NCI-H748 treated with DMSO at 0.1 percent for 48 hours (cell line): ENCODE measurements around the gene C2CD4C.
"Not testable (repeated sequence)": the region's sequence is repeated elsewhere in the genome, so short reads cannot be mapped to it uniquely, and the experiment has no call there.

ENCODE experiments used
- DNase-seq: peaks from one replicate; lab custom pipeline; 2025; lab: John Stamatoyannopoulos, UW

The C2CD4C gene

DNA sequence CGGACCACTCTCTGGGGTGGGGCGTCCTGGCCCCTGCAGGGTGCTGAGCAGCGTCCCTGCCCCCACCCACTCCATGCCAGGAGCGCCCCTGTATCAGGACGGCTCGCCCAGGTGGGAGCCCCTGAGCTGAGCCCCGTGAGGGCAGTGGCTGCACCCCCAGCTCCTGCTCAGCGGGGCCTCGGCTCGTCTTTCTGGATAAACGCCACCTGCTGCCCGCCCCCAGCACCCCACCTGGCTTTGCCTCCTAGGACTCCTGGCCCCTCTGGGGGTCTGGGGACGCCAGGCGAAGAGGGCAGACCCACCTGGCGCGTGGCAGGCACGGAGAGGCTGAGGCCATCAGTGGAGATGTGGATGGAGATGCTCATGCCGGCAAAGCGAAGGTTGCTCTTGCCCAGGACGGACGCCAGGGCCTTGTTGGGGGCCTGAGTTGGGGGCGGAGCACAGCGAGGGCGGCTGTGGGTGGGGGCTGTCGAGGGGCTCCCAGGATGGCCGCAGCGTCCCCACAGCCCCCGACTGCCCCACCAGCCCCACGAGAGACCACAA is 29.5 kb upstream of the C2CD4C start:
- DNase-seq, result no peak

DNA sequence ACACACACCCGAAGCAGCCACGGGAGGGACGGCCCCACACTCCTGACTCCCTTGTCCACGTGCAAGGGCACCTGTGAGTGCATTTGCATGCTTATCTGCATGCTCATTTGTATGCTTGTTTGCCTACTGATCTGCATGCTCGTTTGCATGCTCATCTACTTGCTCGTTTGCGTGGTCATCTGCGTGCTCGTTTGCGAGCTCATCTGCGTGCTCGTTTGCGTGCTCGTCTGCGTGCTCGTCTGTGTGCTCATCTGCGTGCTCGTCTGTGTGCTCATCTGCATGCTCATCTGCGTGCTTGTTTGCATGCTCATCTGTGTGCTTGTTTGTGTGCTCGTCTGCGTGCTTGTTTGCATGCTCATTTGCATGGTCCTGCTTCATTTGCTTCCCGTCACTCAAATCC is 28.1 kb upstream of the C2CD4C start:
- no peak for DNase-seq

DNA sequence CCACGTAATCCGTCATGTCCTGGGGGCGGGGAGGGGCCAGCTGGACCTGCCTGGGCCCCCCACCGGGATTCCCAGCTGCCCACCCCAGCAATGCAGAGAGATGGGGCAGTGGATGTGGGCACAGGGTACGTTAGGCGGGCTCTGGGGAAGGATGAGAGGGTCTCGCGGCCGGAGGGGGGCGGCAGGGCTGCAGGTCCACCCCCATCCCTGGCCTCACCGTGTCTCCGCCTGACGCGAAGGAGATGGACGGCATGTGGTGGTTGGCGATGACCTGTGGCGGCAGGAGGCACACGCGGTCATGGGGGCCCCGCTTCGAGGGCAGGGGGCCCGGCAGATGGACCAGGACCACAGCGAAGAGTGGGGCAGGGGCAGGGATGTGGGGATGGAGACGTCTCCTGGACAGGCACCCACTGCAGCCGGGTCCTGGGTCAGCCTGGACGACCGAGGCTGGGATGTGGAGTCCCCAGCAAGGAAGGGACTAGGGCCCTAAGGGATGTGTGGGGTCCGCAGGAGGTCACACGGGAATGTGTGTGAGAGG is 27.5 kb upstream of the C2CD4C start:
- DNase-seq, result no peak

DNA sequence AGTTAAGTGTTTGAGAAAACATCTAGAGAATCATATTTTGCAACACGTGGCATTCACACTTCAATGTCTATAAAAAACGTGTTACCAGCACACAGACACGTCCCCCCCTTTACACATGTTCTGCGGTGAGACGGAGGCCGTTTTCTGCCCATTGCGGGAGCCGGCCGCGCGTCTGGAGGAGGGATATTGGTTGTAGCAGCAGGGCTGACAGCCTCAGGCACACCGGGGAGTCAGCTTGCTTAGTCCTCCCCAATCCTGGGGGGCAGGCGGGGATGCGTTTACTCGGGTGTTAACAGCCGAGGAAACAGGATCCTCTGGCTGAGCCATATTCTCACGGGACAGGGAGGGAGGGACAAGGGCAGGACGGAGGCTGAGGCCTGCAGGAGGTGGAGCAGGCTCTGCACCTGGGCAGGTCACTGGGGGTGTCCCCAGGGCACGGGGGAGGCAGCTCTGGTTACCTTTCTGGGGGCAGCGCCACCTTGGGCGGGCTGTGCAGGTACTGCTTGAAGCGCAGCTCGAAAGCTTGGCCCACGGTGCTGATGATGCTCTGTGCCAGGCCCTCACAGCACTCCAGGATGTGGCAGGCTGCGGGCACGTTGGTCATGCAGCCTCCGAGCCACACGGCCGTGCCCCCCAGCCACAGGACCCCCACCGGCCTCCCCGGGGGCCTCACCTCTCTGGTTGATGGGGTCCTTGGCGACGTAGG is 26.9 kb upstream of the C2CD4C start:
- no peak for DNase-seq

DNA sequence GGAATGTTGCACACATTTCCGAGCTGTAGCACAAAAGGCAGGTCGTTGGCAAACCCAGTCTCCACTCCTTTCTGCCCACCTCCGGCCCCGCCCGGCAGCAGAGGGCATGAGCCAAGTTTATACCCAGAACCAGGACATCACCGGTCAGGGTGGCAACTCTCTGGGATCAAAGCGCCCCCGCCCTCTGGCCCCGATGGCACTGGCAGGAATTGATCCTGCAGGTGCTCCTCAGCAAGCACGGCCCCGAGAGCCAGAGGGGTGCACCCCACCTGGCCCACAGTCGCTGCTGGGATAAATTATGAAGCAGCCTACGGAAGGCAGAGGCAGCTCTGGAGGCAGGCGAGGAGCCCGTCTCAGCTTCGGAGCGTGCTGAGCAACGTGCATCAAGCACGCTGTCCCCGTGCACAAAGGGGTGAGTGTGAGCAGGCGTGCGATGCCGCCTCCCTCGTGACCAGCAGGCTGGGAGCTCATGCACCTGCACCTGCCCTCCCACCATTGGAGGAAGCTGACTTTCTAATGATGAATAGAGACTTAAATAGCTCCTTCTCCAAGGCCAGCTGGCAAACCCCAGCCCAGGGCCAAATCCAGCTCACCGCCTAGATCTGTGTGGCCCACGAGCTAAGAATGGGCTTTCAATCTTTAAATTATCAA is 26.2 kb upstream of the C2CD4C start:
- DNase-seq, result no peak

DNA sequence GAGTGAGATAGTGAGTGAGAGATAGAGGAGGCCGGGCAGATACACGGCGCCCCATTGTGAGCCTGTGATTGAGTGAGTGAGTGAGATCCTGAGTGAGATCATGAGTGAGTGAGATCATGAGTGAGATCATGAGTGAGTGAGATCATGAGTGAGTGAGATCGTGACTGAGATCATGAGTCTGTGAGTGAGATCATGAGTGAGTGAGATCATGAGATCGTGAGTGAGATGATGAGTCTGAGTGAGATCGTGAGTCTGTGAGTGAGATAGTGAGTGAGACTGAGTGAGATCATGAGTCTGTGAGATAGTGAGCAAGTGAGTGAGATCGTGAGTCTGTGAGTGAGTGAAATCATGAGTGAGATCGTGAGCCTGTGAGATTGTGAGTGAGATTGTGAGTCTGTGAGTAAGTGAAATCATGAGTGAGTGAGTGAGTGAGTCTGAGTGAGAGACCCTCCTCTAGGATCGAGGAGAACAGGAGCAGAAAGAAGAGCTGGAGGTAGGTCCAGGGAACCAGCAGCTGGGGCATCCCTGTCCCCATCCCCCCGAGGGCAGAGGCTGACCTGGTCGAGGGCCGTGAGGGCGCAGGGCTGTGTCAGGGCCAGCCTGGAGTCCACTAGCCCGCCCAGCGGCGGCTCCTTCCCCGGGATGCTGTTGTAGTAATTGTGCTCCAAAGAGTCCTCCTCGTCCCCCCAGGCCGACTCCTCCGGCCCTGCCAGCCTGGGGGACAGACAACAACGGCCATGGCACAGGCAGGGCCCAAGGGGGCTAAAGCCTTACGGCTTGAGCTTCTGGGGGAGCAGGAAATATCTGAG is 25.4 kb upstream of the C2CD4C start:
- no peak for DNase-seq

DNA sequence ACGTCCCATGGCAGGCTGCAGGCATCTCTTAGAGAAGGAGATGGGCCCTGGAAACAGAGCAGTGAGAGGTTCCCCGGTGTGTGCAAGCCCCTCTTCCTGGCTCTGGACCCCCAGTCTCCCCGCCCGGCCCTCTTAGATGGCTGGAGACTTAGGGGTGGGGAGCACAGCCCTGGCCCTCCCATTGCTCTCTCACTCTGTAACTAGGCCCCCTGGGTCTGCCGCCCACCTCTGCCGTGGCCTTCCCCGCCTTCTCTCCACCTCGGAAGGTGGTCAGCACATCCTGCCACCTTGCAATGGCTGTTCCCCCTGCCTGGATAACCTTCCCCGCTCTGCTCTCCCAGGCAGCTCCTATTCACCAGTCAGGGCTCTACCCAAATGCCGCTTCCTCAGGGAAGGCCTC is 21.8 kb upstream of the C2CD4C start:
- DNase-seq, result no peak

DNA sequence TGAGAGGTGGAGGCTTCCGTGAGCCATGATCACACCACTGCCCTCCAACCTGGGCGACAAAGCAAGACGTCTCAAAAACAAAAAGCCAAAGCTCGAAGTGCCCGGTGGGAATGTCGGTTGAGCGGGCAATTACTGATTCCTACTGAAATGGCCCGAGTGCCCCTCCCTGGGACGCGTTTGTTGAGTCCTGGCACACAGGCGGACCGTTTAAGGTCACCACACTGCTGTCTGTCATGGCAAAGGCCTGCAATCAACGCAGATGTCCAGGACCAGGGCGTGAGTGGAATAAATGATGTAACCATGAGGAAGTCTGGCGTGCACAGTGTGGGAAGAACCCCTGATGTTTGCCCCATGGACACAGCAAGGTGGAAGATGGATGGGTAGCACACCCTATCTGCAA is 19.2 kb upstream of the C2CD4C start:
- no peak for DNase-seq

DNA sequence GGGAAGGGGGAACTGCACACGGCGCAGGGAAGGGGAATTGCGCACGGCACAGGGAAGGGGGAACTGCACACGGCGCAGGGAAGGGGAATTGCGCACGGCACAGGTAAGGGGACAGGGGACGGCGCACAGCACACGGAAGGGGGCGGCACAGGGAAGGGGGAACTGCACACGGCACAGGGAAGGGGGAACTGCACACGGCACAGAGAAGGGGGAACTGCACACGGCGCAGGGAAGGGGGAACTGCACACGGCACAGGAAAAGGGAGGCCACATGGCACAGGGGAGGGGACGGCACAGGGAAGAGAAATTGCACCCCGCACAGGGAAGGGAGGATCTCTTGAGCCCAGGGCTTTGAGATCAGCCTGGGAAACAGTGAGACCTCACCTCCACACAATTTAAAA is 18.7 kb upstream of the C2CD4C start:
- DNase-seq, result not testable (repeated sequence)

DNA sequence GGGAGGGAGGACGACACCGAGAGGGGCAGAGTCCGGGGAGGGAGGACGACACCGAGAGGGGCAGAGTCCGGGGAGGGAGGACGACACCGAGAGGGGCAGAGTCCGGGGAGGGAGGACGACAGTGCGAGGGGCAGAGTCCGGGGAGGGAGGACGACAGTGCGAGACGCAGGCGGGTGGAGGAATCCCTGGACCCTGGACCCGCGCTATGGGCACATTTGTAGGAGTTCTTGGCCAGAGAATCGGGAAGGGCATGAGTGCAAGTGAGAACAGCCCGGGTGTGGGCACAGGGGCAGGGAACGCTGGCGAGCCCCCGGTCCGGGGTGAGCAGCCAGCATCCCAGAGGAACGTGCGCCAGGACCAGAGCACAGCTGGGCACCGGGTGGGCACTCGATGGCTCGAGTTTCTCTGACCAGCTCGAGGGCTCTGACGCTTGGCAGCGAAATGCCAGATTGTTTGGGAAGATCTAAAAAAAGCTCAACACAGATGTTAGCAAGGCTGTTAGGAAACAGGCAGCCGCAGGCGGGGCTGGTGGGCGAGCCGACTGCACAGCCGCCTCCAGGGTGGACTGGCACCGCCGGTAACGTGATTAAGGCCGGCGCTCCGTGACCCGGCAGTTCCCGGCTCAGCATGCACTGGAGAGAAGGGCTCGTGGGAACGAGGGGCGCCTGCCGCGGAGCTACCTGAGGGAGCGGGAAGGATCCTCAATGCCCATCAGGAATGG is 17.9 kb upstream of the C2CD4C start:
- DNase-seq, result no peak

DNA sequence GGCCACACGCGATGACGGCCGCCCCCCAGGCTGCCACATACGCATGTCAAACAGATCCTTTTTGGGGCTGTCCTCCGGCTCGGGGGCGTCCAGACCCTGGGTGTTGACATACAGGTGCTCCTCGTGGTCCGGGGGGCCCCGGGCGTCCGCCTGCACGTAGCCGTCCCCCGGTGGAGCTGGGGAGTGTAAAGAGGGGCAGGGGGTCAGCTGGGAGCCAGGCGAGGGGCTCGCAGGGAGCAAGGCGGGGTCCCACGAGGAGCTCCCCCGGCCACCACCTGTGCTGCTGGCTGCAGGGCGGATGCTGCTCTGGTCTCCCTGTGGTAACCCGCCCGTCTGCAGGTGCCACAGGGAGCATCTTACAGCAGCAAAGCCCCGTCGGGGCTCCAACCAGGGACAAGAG is 16.1 kb upstream of the C2CD4C start:
- no peak for DNase-seq

DNA sequence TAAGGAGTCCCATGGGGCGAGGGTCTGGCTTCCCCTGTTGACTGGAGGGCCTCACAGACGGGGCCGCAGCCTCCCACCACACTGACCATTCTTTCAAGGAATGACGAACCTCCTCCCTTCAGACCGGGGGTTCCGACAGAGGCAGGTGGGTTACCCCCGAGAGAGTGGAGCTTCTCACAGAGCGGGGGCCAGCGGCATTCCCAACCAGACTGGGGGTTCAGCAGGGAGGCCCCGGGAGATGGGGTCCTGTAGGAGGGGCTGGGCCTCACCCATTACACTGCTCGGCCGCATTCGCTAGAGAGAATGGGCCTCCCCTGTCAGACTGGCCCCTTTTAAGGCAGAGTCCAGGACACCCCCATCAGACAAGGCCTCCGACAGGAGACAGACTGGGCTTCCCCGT is 15.6 kb upstream of the C2CD4C start:
- no peak for DNase-seq

DNA sequence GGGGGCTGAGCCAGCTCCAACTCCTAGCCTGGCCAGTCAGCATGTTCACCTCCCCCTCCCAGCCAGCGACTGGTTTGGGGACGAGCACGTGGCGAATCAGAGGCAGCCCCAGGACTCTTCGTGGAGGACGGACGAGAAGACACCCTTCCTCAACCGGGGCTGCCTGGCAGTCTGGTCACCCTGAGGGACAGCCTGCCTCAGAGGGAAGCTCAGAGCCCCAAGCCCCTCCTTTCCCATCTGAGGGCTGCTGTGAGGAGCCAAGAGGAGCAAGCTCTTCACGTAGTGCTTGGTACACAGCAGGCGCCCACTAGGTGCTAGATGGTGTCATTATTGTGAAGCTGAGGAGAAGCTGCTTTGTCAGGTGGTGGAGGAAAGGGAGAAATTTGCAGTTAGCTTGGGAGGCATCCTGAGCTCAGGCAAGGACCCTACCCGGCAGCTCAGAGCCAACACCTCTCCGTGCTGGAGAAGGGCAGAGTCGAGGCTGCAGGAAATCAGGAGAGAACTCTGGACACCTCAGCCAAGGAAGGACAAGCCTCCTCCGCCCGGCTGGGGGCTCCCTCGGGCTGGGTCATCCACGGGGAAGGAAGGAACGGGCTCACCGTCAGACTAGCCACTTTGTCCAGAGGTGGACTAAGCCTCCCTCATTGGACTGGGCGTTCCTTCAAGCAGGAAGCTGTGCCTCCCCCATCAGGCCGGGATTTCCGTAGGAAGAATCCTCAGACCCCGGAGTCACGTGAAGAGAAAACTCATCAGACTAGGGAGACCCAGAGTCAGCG is 14.9 kb upstream of the C2CD4C start:
- DNase-seq, result no peak

DNA sequence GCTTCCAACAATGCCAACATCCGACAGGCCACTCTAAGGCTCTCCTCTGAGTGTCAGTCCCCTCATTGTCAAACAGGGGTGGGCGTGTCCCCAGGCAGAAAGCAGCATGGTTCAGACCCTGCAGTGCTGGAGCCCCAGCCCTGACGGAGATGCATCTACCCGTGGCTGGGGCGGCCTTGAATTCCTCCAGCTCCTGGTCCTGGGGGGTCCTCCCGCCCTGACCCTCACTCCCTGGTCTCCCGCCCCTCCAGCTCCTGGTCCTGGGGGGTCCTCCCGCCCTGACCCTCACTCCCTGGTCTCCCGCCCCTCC is 13.9 kb upstream of the C2CD4C start:
- DNase-seq, result not testable (repeated sequence)

DNA sequence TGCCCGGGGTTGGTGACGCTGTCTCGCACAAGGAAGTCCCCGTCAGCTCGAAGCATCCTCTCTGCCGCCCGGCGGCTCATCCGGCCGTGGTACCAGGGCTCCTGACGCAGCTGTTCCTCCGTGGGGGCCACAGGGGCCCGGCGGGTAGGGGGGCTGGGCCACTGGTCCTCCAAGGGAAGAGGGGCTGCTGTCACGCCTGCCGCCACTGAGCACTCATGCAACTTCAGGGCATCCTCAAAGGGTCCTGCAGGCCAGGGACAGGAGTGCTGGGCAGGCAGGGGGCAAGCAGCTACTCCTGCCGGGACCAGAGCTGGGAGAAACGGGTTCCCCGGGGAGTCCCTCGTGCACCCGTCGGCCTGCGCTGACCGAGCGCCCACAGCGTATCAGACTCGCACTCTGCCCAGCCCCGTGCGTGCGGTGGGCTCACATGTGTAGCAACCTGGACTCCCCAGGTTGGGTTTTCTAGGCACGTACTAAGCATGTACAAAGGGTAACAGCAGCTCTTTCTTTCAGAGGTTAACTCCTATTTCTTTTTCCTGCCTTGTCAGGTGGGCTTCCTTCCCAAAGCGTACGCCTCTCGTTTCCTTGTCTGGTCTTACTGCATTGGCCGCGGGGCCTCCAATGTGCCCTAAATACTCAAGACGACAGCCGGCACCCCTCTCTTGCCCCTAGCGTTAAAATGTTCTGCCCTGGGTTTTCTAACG is 13.4 kb upstream of the C2CD4C start:
- DNase-seq, result no peak

DNA sequence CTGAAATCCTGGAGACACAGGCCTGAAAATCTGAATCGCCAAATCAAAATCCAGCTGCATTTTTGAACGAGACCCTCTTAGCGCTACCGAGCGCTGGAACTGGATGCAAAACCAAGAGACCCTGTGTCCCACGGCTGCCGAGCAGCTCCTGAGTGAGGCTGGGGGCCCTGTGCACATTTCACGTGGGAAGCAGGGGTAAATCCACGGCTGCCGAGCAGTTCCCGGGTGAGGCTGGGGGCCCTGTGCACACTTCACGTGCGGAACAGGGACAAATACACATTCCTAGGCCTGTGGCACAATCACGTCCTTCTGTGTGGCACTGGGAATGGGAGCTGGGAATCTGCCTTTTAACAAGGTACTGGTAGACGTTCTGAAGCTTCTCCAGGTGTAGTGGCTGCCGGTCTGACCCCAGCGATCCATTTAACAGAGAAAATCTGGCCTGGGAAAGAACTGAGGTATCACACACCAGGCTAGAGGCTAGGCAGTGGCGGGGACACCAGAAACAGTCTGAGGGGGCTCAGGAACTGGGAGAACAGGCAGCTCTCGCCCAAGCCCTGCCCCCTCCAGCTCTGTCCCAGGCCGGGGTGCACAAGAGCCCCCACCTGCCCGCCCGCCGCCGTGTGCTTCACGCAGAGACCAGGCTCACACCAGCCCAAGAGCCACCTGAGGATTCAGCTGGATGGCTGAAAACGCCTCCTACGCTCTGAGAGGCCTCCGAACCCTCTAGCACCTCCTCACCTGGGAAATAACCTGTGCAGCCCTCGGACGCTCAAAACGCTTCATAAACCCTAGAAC is 11.0 kb upstream of the C2CD4C start:
- no peak for DNase-seq

DNA sequence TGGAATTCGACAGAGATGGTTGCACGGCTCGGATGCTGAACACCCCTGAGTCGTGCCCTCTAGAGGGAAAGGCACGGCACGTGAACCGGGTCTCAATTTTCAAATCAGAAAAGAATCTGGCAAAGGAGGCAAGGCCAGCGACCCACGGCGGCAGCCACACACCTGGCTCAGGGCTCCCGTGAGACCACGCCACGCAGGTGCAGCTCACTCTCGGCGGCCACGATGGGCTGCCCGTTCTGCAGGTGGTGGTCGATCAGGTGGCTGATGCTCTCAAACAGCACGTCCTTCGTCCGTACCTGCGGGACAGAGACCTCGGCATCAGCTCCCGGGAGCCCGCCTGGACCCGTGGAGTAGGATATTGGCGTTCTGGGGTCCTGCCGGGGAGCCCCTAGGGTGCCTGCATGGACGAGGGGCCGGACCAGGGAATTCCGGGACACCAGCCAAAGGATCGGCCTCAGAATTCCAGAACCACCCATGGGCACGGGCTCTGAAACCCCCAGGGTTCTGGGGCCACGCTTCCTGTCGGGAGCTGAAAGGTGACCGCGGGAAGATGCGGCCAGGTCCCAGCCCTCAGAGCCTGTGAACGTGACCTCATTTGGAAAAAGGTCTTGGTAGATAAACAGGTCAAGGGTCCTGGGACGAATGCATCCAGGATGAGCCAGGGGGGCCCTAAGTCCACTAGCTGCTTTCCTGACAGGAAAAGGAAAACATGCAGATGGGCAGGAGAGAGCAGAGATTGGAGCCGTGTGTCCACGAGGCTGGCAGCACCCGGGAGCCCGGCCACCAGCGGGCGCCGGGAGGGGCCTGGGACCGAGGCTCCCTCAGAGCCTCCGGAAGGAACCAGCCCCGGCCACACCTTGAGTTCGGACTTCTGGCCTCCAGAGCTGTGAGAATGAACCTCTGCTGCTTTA is 10.1 kb upstream of the C2CD4C start:
- DNase-seq, result no peak

DNA sequence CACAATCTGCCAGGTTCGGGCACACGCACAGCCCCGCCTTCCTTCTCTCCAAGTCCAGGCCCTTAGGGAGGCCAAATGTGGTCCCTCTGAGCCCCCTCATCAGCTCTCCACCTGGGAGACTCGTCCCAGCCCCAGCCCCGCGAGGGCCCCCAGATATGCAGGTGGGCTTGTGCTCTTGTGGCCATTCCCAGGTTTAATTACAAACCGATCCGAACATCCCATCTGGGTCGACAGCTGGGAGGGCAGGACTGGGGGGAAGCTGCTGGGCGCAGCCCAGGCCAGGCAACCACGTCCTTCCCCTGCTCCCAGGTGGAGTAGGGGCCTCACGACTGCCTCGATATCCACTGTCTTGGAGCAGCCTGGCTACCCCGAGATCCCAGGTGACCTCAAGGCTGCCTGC is 7.5 kb upstream of the C2CD4C start:
- DNase-seq, result no peak

DNA sequence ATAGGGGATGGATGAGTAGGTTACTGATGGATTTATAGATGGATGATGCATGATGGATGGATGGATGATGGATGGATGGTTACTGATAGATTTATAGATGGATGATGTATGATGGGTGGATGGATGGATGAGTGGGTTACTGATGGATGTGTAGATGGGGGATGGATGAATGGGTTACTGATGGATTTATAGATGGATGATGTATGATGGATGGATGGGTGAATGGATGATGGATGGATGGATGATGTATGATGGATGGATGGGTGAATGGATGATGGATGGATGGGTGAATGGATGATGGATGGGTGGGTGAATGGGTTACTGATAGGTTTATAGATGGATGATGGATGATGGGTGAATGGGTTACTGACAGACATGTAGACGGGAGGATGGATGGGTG is 6.3 kb upstream of the C2CD4C start:
- no peak for DNase-seq
